HG02852 (cell line): ENCODE data around the gene LTBP1.
"Not testable (repeated sequence)": the region's sequence is repeated elsewhere in the genome, so short reads cannot be mapped to it uniquely, and the experiment has no call there.

Experiments used
- ATAC-seq: cut with Tn5 transposase; IDR thresholded peaks from one replicate; pipeline ENCODE4 v1.9.1; 2021; ENCODE audit warnings: mild to moderate bottlenecking, moderate library complexity; ENCODE audit not compliant: unreplicated experiment

Gene LTBP1

GRCh38 chr2:33333433-33333832, 386.7 kb downstream of the LTBP1 start:
- ATAC-seq, result no peak

- no peak for ATAC-seq
Measured at GRCh38 chr2:33334083-33334482, 387.3 kb downstream of the LTBP1 start.

GRCh38 chr2:33335516-33335915, 388.8 kb downstream of the LTBP1 start:
- no peak for ATAC-seq

GRCh38 chr2:33336036-33336625, 389.4 kb downstream of the LTBP1 start:
- ATAC-seq, result no peak

- ATAC-seq, result no peak
Measured at GRCh38 chr2:33337385-33337960, 390.7 kb downstream of the LTBP1 start.

- no peak for ATAC-seq
Measured at GRCh38 chr2:33337981-33338380, 391.2 kb downstream of the LTBP1 start.

- ATAC-seq, result no peak
Measured at GRCh38 chr2:33339269-33339668, 392.5 kb downstream of the LTBP1 start.

GRCh38 chr2:33340280-33340679, 393.5 kb downstream of the LTBP1 start:
- ATAC-seq, result no peak

GRCh38 chr2:33342171-33342570, 395.4 kb downstream of the LTBP1 start:
- no peak for ATAC-seq

- ATAC-seq, result no peak
Measured at GRCh38 chr2:33342705-33343104, 396.0 kb downstream of the LTBP1 start.

GRCh38 chr2:33343387-33343895, 396.7 kb downstream of the LTBP1 start:
- no peak for ATAC-seq

- no peak for ATAC-seq
Measured at GRCh38 chr2:33344230-33344629, 397.5 kb downstream of the LTBP1 start.

- no peak for ATAC-seq
Measured at GRCh38 chr2:33347856-33348255, 401.1 kb downstream of the LTBP1 start.

- no peak for ATAC-seq
Measured at GRCh38 chr2:33350632-33351031, 403.9 kb downstream of the LTBP1 start.

GRCh38 chr2:33351781-33352180, 405.0 kb downstream of the LTBP1 start:
- no peak for ATAC-seq

- no peak for ATAC-seq
Measured at GRCh38 chr2:33354981-33355380, 408.2 kb downstream of the LTBP1 start.

- ATAC-seq, result no peak
Measured at GRCh38 chr2:33358878-33359277, 412.1 kb downstream of the LTBP1 start.

- ATAC-seq, result no peak
Measured at GRCh38 chr2:33363325-33364298, 416.9 kb downstream of the LTBP1 start.

- no peak for ATAC-seq
Measured at GRCh38 chr2:33365264-33365970, 418.7 kb downstream of the LTBP1 start.

GRCh38 chr2:33366473-33366872, 419.7 kb downstream of the LTBP1 start:
- no peak for ATAC-seq

GRCh38 chr2:33368524-33368923, 421.8 kb downstream of the LTBP1 start:
- ATAC-seq, result not testable (repeated sequence)
